GM10266 (cell line): ENCODE data around the gene F2R.
"Not testable (repeated sequence)": the region's sequence is repeated elsewhere in the genome, so short reads cannot be mapped to it uniquely, and the experiment has no call there.

Source experiments
- DNase-seq: peaks from one replicate; pipeline ENCODE4 v3.0.0; 2012; ENCODE audit errors: extremely low spot score
- CTCF ChIP-seq: IDR thresholded peaks from 2 replicates; pipeline ENCODE4 v1.5.1; 2012; ENCODE audit warnings: mild to moderate bottlenecking, low read depth; ENCODE audit not compliant: control insufficient read depth, insufficient read depth; ENCODE audit errors: missing control alignments

F2R gene

GRCh38 chr5:76771705-76772405 is 55.9 kb downstream of the F2R start:
- no peak for DNase-seq
- no peak for TF ChIP-seq CTCF

- no peak for DNase-seq
- TF ChIP-seq CTCF, result no peak
Observed at GRCh38 chr5:76775921-76776320, 60.0 kb downstream of the F2R start.

- DNase-seq, result no peak
- no peak for TF ChIP-seq CTCF
Observed at GRCh38 chr5:76776391-76776790, 60.5 kb downstream of the F2R start.

GRCh38 chr5:76780616-76781015 is 64.7 kb downstream of the F2R start:
- not testable (repeated sequence) for DNase-seq

- no peak for DNase-seq
- no peak for TF ChIP-seq CTCF
Observed at GRCh38 chr5:76781775-76782174, 65.8 kb downstream of the F2R start.

GRCh38 chr5:76782444-76782843 is 66.5 kb downstream of the F2R start:
- DNase-seq, result no peak
- TF ChIP-seq CTCF, result no peak
